Endothelial cell of umbilical vein (primary cell): ENCODE data around the gene DDX51.

Source experiments
- MYC ChIP-seq: IDR thresholded peaks from one replicate; pipeline ENCODE4 v1.6.1; 2011; ENCODE audit warnings: mild to moderate bottlenecking, low read depth, low read length
- POLR2A ChIP-seq: IDR thresholded peaks from 2 replicates; pipeline ENCODE4 v1.6.1; 2012; ENCODE audit warnings: low read depth, mild to moderate bottlenecking, control low read depth, low read length

DNA sequence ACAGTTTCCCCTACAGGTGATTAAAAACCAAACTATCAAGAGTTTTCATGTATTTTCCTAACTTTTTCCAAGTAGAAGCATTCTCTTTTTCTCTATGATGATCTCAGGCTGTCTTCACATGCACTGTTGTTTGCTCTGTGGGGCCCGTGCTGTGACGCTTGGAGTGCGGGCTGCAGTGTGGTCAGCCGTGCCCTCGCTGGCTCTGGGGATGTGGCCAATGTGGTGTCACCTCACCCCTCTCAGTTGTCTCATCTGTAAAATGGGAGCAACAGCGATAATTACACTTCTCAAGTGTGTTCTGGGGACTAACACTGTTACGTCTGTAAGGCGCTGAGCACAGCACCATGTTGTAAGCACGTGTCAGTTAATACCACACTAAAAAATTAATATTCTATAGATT lies 28.6 kb downstream of the DDX51 start:
- no peak for TF ChIP-seq POLR2A
- no peak for TF ChIP-seq MYC
